GM04503 (cell line): ENCODE results near the gene POLD1.
"Not testable (repeated sequence)": the region's sequence is repeated elsewhere in the genome, so short reads cannot be mapped to it uniquely, and the experiment has no call there.

Source experiments
- DNase-seq: peaks from one replicate; pipeline ENCODE4 v3.0.0-alpha.2; 2012; ENCODE audit warnings: low read depth

Gene POLD1

GRCh38 chr19:50435627-50436026, 51.5 kb downstream of the POLD1 start:
- no peak for DNase-seq

DNA sequence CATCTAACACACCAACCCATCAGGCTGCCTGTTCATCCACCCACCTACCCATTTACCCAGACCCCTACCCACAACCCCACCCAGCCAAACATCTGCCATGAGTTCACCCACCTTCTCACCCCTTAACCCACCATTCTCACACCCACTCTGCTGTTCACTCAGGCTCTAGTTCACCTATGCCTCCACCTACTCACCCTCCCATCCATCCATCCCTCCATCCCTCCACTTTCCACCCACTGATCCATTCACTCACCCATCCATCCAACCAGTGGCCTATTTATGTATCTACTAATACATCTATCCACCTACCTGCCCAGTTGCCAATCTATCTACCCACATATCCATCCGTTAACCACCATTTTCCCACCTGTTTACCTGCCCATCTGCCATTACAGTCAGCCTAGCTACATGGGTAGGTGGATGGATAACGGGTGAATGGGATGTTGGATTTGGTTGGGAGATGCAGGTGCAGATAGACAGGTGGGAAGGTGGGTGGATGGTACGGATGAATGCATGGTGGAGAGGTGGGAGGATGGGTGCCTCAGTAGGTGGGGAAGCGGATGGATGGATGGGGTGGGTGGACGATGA, 53.8 kb downstream of the POLD1 start:
- no peak for DNase-seq

DNA sequence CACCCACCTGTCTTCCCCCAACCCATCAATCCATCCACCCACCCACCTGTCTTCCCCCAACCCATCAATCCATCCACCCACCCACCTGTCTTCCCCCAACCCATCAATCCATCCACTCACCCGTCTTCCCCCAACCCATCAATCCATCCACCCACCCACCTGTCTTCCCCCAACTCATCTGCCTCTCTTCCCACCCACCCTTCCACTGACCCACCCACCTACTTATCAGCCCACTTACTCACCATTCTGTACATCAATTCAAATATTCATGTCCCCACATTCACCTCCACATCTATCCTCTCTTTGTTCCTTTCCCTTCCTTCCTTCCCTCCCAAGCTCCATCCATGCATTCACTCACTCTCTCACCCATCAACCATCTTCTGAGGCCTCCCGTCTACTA, 55.0 kb downstream of the POLD1 start:
- not testable (repeated sequence) for DNase-seq

DNA sequence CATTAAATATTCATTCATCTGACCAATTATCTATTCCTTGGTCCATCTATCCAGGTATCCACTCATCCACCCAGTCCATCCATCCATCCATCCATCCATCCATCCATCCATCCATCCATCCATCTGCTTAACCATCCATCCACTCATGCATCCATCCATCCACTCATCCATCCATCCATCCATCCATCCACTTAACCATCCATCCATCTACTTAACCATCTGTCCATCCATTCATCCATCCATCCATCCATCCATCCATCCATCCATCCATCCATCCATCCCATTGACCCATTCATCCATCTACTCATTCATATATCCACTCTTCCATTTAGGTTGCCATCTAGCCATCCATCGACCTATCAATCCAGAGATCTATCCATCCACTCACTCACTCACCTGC, 59.9 kb downstream of the POLD1 start:
- no peak for DNase-seq

- DNase-seq, result no peak
These were observed 62.9 kb downstream of the POLD1 start for GRCh38 chr19:50447053-50447452.

- no peak for DNase-seq
These were observed 63.6 kb downstream of the POLD1 start for GRCh38 chr19:50447750-50448149.

DNA sequence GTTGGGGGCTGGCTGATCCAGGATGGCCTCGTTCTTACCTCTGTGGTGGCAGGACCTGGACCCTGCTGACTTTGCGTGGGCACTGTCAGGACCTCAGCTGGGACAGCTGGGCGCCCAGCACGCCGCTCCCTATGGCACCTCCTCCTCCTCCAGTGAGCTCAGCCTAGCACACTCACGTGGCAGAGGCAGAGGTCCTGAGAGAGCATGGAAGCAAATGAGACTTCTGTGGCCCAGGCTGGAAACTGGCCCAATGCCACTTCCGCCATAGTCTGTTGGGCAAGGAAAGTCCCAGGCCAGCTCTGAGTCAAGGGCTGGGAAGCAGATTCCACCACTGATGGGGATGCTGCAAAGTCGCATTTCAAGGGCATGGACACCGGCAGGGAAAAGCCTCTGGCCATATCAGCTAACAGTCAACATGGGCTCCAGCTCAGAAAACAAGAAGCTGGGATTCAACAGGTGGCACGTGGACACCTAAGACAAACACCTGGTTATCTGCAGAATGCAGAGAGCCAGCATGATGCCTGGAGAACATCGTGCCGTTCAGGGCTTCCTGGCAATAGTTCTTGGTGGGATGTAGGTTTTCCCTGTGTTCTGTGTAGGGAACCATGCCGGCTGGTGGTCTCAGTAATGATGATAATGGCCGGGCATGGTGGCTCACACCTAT, 65.2 kb downstream of the POLD1 start:
- no peak for DNase-seq

DNA sequence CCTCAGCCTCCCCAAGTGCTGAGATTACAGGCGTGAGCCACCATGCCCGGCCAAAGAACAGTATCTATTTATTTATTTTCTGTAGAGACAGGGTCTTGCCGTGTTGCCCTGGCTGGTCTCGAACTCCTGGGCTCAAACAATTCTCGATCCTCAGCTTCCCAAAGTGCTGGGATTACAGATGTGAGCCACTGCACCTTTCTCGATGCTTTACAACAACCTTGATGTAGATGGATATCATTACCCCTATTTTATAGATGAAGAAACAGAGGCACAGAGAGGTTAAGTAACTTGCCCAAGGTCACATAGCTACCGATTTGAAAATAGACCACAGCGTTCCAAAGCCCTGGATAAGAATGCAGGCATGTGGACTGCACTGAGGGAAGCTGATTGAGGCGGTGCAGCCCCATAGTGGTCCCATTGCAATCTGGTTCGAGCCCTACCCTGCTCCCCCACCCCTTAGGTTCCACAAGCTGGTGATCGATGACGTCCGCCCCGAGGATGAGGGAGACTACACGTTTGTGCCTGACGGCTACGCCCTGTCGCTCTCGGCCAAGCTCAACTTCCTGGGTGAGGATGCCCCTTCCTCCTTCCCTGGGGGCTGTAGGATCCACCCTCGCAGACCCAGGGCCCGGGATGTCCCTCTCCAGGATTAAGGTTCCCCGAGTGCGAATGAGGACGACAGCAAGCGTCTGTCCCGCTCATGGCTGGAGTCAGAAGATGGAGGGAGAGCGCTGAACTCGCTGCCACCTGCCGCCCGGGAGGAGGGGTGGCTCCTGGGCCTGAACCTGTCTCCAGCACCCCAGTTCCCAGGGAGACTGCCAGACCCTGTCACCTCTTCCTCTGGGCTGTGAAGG, 66.4 kb downstream of the POLD1 start:
- DNase-seq, result no peak

DNA sequence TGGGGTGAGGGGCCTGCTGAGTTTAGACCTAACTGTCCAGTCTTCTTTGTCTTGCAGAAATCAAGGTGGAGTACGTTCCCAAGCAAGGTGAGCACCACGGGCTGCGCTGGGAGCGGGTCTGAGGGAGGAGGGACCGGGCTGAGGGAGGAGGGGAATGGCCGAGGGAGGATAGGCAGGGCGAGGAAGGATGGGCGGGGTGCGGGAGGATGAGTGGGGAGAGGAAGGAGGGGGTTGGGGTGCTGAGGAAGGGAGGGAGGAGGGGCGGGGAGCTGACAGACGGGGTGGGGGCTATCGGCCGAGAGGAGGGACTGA, 67.0 kb downstream of the POLD1 start:
- DNase-seq, result no peak

DNA sequence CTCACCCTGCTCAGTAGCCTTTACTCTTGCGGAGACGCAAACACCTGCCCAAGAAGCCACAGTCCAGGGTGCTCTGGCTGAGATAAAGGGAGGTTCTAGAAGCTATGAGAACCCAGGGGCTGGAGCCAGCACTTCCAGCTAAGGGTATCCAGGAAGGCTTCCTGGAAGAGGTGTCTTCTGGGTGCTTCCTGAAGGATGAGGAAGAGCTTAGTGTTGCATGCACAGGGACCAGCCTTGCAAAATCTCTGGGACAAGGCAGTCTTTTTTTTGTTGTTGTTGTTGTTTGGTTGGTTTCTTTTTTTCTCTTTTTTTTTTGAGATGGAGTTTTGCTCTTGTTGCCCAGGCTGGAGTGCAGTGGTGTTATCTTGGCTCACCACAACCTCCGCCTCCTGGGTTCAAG, 69.1 kb downstream of the POLD1 start:
- no peak for DNase-seq

DNA sequence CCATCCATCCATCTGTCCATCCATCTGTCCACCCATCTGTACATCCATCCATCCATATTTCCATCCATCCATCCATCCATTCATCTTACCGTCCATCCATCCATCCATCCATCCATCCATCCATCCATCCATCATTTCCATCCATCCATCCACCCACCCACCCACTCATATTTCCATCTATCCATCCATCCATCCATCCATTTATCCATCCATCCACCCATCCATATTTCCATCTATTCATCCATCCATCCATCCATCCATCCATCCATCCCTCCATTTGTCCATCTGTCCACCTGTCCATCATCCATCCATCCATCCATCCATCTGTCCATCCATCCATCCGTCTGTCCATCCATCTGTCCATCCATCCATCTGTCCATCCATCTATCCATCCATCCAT, 71.8 kb downstream of the POLD1 start:
- DNase-seq, result no peak

- no peak for DNase-seq
These were observed 73.2 kb downstream of the POLD1 start for GRCh38 chr19:50457300-50457699.

DNA sequence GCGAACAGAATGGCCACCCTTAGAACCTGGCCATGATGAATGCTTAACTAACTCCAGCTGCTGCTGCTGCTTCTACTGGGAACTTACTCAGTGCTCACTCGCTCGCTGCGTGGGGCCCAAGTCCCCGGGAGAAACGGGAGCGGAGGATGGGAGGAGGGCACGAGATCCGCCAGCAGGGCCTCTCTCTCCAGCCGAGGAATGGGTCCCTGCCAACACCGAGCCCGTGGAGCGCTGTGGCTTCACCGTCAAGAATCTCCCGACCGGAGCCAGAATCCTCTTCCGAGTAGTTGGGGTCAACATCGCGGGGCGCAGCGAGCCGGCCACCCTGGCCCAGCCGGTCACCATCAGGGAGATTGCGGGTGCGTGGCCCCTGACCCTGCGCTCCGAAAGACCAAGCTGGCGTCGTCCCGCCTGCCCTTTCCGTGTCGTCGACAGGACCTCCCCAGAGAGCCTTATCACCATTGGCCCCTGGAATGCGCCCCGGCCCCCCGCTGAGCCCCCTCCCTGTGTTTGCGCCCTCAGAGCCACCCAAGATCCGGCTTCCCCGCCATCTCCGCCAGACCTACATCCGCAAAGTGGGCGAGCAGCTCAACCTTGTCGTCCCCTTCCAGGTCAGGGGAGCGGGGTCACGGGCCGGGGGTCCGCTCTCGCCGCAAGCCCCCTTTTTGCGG, 74.4 kb downstream of the POLD1 start:
- no peak for DNase-seq

- DNase-seq, result no peak
These were observed 74.9 kb downstream of the POLD1 start for GRCh38 chr19:50459067-50459456.

GRCh38 chr19:50459638-50460037, 75.5 kb downstream of the POLD1 start:
- DNase-seq, result no peak

DNA sequence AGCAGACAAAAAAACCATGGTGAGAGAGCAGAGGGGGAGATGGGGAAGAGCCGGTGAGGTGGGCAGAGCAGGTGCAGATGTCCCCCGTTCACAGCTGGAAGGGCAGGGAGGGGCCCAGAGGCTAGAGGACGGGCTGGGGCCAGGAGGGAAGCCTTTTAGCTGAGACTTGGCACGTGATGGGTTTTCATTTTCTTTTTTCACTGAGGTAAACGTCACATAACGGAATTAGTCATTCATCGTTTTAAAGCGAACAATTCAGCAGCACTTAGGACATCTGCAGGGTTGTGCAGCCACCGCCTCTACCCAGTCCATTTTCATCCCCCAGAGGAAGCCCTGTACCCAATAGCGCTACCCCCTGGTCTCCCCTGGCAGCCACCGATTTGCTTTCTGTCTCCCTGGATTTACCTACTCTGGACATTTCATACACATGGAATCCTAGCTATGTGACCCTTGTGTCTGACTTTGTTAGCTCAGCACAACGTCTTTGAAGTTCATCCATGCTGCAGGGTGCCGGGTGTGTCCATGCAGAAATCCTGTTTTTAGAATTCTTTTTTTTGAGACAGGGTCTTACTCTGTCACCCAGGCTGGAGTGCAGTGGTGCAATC, 76.1 kb downstream of the POLD1 start:
- DNase-seq, result no peak

- no peak for DNase-seq
These were observed 77.1 kb downstream of the POLD1 start for GRCh38 chr19:50461066-50461875.

GRCh38 chr19:50462970-50463369, 78.8 kb downstream of the POLD1 start:
- no peak for DNase-seq

- no peak for DNase-seq
These were observed 80.2 kb downstream of the POLD1 start for GRCh38 chr19:50464348-50464747.

DNA sequence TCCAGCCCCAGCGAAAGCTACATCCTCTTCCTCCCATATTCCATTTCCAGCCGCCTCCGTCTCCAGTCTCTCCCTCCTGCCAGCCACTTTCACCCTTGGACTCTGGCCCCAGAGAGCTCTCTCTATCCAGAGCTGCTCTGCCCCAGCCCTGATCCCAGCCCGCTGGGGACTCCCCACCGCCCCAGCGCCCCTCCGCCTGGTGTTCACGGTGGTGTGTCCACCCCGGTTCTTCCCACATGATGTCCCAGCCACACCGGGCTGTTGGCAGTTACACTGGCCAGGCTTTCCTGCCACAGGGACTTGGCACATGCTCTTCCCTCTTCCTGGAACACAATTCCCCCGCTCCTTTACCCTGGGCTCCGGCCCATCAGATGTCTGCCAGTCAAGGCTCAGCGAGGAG, 80.9 kb downstream of the POLD1 start:
- no peak for DNase-seq

DNA sequence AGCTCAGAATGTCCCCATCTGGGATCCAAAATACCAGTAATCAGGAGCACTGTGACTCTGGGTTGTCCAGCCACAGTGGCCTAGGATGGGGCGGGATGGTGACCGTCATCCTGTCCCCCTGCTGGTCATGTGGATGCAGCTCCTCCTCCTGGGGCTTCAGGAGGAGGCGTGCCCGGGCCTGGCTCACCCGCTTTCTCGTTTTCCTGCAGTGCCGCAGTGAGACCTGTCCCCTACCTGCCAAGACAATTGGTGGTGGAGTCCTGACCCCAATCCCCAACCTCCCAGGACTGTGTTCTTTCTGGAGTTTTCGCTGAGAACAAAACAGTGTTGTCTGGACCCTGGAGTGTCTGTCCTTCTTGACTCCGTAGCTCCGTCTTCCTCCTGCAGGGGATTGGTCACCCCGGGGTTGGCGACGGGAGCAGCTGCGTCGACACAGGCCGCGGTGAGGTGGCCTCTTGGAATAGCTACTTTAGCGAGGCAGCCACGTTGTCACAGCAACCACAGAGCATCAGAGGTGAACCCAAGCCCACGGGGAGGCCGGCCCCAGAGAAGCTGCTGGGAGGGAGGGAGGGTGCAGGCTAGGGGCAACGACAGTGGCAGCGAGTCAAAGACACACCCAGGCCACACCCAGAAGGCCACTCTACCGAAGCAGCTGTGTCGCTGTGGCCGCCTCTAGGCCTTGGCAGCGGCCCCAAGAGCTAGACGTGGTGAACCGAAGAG, 82.0 kb downstream of the POLD1 start:
- DNase-seq, result no peak
